ENCODE data around the gene CARS1.

CARS1 gene

GRCh38 chr11:2955906-2956476 is 101.2 kb downstream of the CARS1 start:
- no peak for DNase-seq (ENCODE audit: low spot score)

DNA sequence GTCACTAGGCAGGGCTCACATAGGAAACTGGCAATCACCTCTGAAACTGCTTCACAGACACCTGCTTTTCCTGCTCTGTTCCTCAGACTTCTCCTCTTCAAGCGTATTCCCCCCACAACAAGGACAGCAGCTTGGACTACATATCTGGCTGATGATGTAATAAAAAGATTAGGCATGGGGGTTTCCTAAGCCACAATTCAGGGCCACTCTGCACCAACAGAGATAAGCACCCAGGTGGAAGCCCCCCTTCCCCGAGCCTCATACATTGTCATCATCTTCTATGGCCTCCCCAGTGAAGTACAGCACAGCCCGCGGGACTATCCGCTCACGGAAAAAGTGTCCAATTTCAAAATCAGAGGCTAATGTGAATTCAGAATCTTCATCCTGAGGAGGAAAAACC is 103.0 kb downstream of the CARS1 start:
- no peak for DNase-seq (ENCODE audit: low spot score)

GRCh38 chr11:2952290-2952689 is 104.9 kb downstream of the CARS1 start:
- DNase-seq (ENCODE audit: low spot score): no peak

DNA sequence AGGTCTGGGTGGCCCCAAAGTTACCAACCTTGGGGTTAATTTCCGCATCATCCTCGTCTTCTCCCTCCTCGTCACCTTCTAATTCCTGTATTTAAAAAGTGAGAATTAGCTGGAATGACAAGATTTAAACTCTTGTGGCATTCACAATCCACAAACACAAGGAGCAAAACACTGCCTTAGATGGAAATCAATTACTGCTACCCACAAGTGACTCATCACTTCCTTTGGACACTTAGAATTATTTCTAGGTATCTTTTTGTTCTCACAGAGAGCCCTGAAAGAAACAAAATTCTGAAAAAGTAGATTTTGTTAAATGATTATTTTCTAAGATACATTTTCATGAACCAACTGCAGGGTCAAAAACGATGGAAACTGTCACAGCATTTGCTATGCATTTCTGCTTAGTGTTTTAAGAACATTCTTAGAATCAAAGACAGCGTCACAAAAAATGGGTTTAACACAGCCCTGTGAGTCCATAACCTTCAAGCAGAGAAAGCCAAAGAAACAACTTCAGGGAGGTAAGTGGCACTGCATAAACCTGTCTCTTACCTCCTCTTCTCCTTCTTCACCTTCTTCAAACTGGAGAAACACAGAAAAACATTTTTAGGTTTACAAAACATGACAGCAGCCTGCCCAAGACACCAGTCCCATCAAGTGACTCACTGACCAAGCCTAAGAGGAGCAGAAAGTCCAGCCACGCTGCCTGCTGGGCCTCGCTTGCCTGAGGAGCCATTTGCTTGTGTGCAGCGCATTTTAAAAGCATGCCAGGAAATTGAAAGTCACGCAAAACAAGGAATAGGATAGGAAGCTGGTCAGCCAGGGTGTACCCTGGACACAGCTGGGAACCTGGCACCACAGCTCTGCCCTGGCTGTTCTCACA is 105.8 kb downstream of the CARS1 start:
- DNase-seq (ENCODE audit: low spot score): peak; percentile 71

Data from GM03348 (cell line).